ENCODE measurements around the gene NOX5. TPM values are rescaled to one million over a fixed set of nuclear protein-coding genes. Genes with fewer than 3 reads are reported as not detected.

NOX5 gene
- polyA plus RNA-seq, 1 donor from 2014 or later, result not detected

DNA sequence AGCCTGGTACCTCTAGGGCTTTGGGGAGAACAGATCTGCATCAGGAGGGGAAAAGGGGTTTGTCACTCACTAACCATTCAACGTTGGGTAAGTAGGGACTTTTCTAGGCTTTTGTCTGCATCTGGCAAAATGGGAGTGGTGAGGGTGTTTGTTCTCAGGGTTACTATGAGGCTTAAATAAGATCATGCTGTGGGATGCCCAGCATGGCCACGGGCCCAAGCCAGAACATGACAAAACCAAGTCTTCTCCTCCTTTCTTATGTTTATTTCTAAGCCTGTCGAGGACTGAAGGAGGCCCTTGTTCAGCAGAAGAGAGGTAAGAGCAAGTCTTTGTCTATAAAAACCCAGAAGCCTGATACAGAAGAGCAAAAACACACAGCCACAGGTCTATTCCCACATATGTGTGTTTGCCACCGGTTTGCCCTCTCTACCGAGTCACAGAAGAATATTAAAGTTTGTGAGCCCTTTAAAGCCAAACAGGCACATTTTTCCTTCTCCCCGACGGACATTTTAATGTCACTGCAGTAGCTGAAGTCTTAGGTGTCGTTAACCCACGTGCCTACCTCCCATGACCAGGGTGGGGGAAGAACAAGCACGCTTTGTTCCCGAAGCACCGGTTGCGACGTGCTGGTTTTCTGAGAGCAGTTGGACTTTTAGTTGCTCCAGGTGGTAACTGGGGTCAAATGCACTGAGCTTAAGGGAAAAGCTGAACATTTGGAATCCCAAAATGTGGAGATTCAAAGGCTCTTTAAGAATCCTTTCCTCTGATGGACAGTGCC is 72.1 kb downstream of the NOX5 start:
- Histone ChIP-seq H3K27ac (ENCODE audit: low read length) (no peak overlapping the region), H3K4me2 (ENCODE audit: low read length) (no peak overlapping the region), H3K9me2 (ENCODE audit: insufficient read depth, low read length) (no peaks in the 10 kb centered on the region), H3K79me2 (replicated peaks; ENCODE audit: insufficient read depth, low read length) (no peaks in the 10 kb centered on the region), H3K9ac (ENCODE audit: low read length) (no peak overlapping the region), H3F3A (ENCODE audit: insufficient read depth, low read length, poor library complexity, severe bottlenecking) (no peaks in the 10 kb centered on the region), H3K4me3 (ENCODE audit: low read length) (no peak overlapping the region), H3K36me3 (ENCODE audit: insufficient read depth, low read length) (no peaks in the 10 kb centered on the region), H2AFZ (ENCODE audit: low read depth, low read length) (no peak overlapping the region), H4K20me1 (ENCODE audit: insufficient read depth) (no peaks in the 10 kb centered on the region), H3K27me3 (ENCODE audit: insufficient read depth, low read depth, low read length) (peaks cover 24% of the 10 kb centered on the region), H3K9me3 (ENCODE audit: low read length) (no peaks in the 10 kb centered on the region)
- TF ChIP-seq POLR2AphosphoS5 (IDR thresholded peaks at IDR 0.05), result no peak
- no peak for TF ChIP-seq EZH2 (IDR thresholded peaks at IDR 0.05; ENCODE audit: borderline replicate concordance, insufficient read depth, low read length, poor library complexity, severe bottlenecking)

DNA sequence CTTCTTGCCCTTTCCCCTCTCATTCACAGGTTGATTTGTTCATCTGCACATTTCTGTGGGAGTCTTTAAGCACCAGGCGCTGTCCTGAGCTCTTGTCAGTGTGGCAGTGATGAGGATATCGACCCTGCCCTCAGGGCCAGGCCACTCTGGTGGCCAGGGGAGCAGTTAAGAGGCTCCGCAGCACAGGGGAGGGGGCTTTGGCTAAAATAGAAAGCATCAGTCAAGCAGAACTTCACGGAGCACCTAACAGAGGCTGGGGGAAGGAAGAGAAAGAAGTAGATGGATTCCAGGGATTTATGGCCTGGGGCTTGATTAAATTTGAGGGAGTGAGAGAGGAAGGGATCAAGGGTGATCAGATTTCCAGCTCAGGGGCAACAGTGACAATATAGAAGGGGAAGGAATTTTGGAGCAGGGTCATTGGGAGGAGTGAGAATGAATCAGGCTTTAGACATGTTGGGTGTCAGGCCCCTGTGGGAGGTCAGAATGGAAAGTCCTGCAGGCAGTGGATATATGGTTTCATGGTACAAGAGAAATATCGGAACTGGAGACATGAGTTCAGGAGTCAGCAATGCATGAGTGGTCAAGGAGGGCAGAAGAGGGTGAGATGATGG is 73.0 kb downstream of the NOX5 start:
- H3K27ac ChIP-seq (ENCODE audit: low read length), result no peak overlapping the region
- H3K9me2 ChIP-seq (ENCODE audit: insufficient read depth, low read length), result no peaks in the 10 kb centered on the region
- no peaks in the 10 kb centered on the region for H4K20me1 ChIP-seq (ENCODE audit: insufficient read depth)
- H3K9ac ChIP-seq (ENCODE audit: low read length), result no peak overlapping the region
- no peaks in the 10 kb centered on the region for H3K9me3 ChIP-seq (ENCODE audit: low read length)
- TF ChIP-seq, protein P1, sequence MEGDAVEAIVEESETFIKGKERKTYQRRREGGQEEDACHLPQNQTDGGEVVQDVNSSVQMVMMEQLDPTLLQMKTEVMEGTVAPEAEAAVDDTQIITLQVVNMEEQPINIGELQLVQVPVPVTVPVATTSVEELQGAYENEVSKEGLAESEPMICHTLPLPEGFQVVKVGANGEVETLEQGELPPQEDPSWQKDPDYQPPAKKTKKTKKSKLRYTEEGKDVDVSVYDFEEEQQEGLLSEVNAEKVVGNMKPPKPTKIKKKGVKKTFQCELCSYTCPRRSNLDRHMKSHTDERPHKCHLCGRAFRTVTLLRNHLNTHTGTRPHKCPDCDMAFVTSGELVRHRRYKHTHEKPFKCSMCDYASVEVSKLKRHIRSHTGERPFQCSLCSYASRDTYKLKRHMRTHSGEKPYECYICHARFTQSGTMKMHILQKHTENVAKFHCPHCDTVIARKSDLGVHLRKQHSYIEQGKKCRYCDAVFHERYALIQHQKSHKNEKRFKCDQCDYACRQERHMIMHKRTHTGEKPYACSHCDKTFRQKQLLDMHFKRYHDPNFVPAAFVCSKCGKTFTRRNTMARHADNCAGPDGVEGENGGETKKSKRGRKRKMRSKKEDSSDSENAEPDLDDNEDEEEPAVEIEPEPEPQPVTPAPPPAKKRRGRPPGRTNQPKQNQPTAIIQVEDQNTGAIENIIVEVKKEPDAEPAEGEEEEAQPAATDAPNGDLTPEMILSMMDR (IDR thresholded peaks at IDR 0.05; ENCODE audit: poor library complexity, severe bottlenecking), result no peak
- no peak for TF ChIP-seq MXI1 (conservative IDR thresholded peaks at IDR 0.05; ENCODE audit: poor library complexity, severe bottlenecking)
- no peak for TF ChIP-seq RAD21 (conservative IDR thresholded peaks at IDR 0.05)
- no peak for TF ChIP-seq TAF1 (IDR thresholded peaks at IDR 0.05; ENCODE audit: low read depth)
- no peak for TF ChIP-seq POLR2AphosphoS5 (IDR thresholded peaks at IDR 0.05)
- TF ChIP-seq SMC3 (conservative IDR thresholded peaks at IDR 0.05; ENCODE audit: poor library complexity), result no peak
- TF ChIP-seq, protein P2, sequence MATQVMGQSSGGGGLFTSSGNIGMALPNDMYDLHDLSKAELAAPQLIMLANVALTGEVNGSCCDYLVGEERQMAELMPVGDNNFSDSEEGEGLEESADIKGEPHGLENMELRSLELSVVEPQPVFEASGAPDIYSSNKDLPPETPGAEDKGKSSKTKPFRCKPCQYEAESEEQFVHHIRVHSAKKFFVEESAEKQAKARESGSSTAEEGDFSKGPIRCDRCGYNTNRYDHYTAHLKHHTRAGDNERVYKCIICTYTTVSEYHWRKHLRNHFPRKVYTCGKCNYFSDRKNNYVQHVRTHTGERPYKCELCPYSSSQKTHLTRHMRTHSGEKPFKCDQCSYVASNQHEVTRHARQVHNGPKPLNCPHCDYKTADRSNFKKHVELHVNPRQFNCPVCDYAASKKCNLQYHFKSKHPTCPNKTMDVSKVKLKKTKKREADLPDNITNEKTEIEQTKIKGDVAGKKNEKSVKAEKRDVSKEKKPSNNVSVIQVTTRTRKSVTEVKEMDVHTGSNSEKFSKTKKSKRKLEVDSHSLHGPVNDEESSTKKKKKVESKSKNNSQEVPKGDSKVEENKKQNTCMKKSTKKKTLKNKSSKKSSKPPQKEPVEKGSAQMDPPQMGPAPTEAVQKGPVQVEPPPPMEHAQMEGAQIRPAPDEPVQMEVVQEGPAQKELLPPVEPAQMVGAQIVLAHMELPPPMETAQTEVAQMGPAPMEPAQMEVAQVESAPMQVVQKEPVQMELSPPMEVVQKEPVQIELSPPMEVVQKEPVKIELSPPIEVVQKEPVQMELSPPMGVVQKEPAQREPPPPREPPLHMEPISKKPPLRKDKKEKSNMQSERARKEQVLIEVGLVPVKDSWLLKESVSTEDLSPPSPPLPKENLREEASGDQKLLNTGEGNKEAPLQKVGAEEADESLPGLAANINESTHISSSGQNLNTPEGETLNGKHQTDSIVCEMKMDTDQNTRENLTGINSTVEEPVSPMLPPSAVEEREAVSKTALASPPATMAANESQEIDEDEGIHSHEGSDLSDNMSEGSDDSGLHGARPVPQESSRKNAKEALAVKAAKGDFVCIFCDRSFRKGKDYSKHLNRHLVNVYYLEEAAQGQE (IDR thresholded peaks at IDR 0.05; ENCODE audit: borderline replicate concordance), result no peak
- no peak for TF ChIP-seq EP300 (conservative IDR thresholded peaks at IDR 0.05; ENCODE audit: poor library complexity, severe bottlenecking)
- no peak for TF ChIP-seq EZH2 (IDR thresholded peaks at IDR 0.05; ENCODE audit: borderline replicate concordance, insufficient read depth, low read length, poor library complexity, severe bottlenecking)
- H3K79me2 ChIP-seq (replicated peaks; ENCODE audit: insufficient read depth, low read length), result no peaks in the 10 kb centered on the region
- H2AFZ ChIP-seq (ENCODE audit: low read depth, low read length), result no peak overlapping the region
- no peaks in the 10 kb centered on the region for H3K36me3 ChIP-seq (ENCODE audit: insufficient read depth, low read length)
- H3K4me2 ChIP-seq (ENCODE audit: low read length), result no peak overlapping the region
- H3K27me3 ChIP-seq (ENCODE audit: insufficient read depth, low read depth, low read length), result peaks cover 24% of the 10 kb centered on the region
- no peaks in the 10 kb centered on the region for H3F3A ChIP-seq (ENCODE audit: insufficient read depth, low read length, poor library complexity, severe bottlenecking)
- H3K4me3 ChIP-seq (ENCODE audit: low read length), result no peak overlapping the region
